NCI-H69 (cell line): Measurements from ENCODE around the gene PARP9.
A peak's percentile ranks its signal among the peaks of the same experiment; 100 is the strongest.

Experiments
- DNase-seq: peaks from one replicate; lab custom pipeline; 2025; lab: John Stamatoyannopoulos, UW

PARP9 gene

DNA sequence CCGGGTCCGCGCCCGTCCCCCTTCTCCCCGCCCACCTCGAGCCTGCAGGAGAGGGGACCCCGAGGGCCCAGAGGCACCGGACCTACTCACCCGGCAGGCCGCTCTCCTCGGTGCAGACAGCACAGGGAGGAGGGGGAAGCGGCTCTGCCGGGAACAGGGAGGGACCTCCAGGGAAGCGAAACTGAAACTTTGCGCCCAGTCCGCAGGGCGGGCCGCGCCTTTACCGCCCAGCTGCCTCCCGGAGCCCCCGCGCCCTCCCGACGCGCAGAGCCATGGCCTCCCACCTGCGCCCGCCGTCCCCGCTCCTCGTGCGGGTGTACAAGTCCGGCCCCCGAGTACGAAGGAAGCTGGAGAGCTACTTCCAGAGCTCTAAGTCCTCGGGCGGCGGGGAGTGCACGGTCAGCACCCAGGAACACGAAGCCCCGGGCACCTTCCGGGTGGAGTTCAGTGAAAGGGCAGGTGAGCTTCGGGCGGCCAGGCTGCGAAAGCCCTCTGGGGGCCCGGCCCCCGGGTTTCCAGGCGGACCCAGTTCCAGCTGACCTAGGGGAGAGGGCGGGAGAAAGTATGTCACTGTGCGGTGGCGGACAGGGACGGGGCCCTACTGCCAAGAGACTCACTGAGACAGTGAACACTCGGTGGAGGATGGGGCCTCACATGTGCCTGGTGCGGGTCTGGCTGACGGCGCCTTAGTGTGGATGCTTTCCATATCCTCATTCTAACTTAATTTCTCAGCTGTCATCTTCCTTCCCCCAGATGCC is at the start of gene PARP9, which contains the start of gene DTX3L:
Gene PARP9, minus strand, starts transcription at position 146 of the 758 bp plus-strand sequence. CDS start 4,680 bp downstream, outside the sequence.
Gene DTX3L, plus strand, starts transcription at position 184 of the 758 bp plus-strand sequence. Its CDS starts 89 bp downstream, at position 273.
- DNase-seq, result peak; percentile 68

DNA sequence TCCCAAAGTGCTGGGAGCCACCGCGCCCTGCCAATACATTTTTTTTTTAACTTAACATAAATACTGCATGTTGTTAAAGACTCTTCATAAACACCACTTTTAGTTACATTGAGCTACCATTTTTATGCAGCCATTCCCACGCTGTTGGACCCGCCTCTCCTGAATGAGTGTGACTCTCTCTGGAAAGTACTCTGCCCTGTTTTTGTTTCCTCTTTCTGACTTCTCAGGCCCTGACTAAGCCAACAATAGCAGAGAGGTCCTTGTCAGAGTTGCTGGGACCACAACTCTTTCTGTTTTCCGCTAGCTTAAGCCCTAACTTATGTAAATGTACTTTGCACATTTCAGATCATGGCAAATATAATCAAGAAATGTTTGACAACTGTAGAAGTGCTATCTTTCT is 48.6 kb upstream of the PARP9 start:
- no peak for DNase-seq

DNA sequence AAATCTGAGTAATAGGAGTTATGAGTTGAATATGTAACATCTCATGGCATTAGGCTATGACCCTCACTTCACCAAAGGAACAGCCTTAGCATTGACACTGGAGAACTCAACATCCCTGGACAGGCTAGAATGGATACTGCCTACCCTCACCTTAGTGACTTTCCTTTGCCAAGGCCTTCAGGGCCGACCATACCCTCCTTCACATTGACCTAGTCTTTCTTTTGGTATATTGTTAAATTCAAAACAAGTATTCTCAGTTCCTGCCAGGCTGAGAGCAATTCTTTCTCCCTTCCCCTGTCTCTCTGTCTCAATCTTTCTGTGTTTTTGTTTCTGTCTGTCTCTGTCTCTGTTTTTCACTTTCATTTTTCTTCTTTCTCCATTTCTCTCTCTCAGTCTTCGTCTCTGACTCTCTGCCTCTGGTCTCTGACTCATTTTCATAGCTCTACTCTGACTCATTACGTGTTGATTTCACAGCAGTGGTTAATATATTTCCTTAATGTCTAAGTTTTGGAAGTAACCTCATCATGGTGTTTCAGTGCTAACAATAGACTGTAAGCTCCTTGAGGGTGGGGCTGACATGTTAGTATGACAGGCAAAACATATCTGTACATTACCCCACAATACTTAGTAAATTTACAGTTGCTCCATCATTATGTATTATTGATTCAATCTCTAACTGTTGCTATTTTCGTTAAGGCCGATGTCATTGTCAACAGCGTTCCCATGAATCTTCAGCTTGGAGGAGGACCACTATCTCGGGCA is 45.9 kb upstream of the PARP9 start:
- DNase-seq, result no peak

DNA sequence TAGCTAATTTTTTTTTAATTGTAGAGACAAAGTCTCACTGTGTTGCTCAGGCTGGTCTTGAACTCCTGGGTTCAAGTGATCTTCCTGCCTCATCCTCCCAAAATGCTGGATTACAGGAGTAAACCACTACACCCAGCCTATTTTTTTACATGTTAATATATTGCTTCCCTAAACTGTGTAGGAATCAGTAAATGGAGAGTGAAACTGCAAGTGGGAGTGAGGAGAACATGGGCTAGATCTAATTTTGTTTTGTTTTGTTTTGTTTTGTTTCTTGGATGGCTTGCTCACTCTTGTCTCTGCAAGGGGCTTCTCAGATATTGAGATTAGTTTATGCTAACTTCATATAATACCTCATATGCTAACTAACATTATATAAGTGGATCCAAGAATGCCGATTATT is 44.8 kb upstream of the PARP9 start:
- DNase-seq, result no peak

DNA sequence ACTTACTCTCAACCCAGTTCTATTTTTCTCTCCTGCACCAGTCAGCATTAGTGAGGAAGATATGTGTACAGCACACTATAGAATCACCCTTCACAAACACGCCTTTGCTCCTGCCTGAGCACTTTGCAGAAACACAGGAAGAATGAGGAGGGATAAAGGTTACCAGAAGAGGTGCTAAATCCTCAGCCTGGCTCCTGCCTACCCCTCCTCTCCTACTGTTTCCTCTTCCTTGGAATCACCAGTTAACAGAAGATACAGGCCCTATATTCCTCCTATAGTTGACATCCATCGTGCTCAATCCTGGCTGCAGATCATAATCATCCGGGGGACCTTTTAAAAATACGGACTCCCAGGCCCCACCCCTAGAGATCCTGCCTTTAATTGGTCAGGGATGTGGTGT is 42.2 kb upstream of the PARP9 start:
- DNase-seq, result no peak

DNA sequence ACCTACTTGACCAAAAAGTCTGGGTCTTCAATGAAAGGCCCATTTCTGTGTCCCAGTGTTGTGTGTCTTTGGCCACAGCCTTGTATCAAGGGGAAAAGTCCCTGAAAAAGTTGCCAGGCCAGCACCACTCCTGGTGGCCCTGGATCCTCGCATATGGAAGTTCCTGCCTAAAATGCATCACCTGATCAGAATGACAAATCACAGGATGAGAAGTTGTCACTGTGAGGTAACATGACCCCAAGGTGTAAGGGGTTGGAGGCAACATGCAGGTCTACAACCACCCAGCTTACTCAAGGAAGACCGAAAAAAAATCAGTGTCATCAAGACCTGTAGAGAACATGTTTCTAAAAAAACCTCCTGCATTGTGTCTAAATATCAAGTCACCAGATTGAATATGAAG is 39.0 kb upstream of the PARP9 start:
- no peak for DNase-seq

DNA sequence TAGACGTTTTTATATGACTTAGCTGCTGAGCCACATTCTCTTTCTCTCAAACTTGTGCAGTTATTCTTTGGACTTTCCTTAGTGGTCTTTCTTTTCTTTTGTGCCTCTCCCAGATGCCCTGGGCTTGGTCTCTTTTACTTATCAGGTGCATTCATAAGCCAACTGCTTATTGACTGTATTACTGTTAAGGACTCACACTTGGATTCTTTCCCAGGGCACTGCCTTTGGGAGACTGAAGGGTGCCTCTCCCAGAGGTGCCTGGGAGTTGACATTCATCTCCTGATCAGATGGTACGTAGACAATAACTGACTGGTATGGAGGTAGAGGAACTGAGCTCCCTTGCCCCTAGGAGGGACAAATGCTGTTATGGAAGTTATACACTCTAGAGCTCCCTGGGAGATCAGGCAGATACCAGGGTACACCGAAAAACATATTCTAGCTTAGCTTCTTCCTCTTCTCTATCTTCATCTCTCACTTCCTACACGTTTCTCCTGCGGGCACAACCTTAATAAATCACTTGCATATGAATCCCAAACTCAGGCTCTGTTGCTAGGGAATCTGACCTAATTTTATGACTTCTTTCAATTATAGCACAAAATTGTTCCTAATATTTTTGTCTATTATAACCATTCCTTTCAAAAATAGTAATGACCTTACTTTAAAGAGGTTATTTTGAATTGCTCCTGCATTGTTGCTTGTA is 38.1 kb upstream of the PARP9 start:
- no peak for DNase-seq

DNA sequence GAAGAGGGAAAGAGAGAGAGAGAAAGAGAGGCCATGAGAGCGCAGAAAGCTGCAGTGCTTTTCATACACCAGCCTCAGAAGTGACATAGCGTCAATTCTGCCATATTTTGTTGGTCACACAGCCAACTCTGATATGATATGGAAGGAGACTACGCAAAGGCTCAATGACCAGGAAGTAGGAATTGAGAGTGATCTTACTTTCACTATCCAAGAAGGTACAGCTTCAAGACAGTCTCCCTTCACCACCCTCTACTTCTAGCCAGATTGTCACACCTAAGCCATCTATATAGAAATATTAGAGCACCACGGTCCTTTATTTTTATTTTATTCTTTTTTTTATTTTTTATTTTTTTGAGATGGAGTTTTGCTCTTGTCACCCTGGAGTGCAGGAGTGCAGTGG is 34.5 kb upstream of the PARP9 start:
- no peak for DNase-seq

DNA sequence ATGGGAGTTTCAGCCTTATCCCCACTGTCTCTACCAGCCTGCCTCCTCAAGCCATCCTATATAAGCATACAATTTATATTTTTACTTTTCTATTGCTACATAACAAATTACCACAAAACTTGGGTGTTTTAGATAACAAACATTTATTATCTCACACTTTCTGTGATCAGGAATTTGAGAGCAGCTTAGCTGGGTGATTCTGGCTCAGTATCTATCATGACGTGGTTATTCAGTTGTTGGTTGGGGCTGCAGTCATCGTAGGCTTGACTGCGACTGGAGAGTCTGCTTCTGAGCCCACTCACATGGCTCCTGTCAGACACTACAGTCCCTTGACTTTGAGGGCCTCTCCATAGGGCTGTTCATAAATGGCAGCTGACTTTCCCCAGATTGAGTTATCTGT is 34.1 kb upstream of the PARP9 start:
- DNase-seq, result no peak

DNA sequence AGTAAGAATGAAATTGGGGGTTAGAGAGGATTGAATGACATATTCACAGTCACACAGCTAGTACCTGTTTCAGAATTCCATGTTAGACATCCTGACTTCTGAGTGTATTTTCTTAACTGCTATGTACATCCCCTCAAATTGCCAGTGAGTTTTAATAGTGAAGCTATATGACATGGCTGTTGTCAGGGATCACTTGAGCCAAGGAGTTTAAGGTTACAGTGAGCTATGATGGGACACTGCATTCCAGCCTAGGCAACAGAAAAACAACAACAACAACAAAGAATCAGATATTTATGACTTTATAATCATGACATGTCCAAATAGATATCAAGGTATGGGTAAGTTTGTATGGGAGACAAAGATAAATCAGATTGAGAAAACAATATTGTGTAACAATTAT is 29.9 kb upstream of the PARP9 start:
- DNase-seq, result no peak

DNA sequence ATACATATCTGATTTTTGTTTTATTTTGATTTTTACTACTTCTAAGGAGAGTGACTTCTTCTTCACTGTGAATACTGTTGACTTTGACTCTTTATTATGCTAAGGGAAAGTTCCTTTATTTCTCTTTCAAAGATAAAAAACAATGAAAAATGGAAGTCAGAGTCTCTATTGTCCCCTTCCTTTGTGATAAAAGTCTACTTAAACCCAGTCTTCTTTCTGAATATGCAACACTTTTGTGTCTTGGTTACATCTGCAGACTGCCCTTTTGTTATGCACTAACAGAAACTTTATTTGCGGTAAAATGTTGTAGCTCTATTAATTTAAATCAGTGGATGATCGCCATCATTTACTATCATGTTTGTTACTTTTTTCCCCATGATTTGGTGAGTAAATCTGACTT is 26.5 kb upstream of the PARP9 start:
- no peak for DNase-seq

DNA sequence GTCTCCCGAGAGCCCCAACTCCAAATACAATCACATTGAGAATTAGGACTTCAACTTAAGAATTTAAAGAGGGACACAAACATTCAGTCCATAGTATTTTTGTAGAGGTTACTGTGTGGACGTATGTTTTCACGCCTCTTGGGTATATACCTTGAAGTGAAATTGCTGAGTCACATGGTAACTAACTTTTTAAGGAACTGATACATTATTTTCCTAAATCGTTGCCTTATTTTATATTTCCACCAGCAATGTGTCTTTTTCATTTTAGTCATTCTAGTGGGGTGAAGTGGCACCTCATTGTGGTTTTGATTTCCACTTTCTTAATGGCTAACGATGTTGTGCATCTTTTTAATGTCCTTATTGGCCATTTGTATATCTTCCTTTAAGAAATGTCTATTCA is 25.2 kb upstream of the PARP9 start:
- no peak for DNase-seq

DNA sequence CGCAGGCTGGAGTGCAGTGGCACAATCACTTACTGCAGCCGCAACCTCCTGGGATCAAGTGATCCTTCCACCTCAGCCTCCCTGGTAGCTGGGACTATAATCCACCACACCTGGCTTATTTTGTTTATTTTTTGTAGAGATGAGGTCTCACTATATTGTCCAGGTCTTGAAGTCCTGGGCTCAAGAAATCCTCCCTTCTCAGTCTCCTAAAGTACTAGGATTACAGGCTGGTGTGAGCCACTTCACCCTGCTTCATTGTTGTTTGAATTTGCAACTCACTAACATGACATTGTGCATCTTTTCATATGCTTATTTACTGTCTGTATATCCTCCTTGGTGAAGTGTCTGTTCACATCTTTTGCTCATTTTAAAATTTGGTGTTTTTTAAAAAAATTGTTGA is 23.5 kb upstream of the PARP9 start:
- no peak for DNase-seq

DNA sequence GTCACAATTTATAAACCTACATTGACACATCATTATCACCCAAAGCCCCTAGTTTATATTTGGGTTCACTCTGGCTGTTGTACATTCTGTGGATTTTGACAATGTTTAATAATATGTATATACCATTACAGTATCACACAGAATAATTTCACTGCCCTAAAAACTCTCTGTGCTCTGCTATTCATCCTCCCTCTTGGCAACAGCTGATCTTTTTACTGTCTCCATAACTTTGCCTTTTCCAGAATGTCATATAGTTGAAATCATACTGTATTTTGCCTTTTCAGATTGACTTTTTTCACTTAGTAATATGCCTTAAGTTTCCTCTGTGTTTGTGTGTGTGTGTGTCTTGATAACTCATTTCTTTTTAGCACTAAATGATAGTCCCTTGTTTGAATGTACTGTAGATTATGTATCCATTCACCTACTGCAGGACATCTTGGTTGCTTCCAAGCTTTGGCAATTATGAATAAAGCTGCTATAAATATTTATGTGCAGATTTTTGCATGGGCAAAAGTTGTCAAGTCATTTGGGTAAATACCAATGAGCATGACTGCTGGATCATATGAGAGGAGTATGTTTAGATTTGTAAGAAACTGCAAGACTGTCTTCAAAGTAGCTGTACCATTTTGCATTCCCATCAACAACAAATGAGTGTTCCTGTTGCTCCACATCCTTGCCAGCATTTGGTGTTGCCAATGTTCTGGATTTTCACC is 22.8 kb upstream of the PARP9 start:
- no peak for DNase-seq

DNA sequence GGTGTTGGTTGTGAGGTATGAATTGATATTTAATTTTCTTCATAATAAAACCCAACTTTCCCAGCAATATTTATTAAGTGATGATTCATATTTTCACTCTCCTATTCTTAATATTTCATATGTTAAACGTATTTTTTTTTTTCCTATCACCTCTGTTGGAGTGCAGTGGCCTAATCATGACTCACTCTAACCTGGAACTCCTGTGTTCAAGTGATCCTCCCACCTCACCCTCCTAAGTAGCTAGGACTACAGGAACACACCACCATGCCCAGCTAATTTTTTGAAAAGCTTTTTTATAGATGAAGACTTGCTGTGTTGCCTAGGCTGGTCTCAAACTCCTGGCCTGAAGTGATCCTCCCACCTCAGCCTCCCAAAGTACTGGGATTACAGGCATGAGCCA is 22.0 kb upstream of the PARP9 start:
- DNase-seq, result no peak

DNA sequence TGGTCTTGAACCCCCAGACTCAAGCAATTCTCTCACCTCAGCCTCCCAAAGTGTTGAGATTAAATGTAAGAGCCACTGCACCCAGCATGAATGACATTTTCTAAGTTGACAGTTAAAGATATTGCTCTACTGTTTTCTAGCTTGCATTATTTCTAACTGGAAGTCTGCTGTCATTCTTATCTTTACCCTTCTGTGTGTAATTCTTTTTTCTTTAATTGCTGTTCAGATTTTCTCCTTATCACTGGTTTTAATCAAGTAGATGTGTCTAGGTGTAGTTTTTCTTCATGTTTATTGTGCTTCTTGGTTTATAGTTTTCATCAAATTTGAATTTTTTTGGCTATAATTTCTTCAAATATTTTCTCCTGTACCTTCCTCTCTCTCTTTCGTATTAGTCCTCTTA is 18.3 kb upstream of the PARP9 start:
- no peak for DNase-seq

DNA sequence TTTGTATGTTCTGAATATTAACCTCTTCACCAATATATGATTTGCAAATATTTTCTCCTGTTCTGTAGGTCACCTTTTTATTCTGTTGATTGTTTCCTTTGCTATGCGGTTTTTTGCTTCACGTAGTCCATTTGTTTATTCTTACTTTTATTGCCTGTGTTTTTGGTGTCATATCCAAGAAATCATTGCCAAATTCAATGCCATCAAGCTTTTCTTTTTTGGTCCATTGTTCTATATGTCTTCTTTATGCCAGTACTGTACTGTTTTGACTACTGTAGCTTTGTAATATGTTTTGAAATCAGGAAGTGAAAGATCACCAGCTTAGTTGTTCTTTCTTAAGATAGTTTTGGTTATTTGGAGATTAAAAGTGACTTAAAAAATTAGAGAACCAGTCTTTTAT is 17.5 kb upstream of the PARP9 start:
- DNase-seq, result no peak

DNA sequence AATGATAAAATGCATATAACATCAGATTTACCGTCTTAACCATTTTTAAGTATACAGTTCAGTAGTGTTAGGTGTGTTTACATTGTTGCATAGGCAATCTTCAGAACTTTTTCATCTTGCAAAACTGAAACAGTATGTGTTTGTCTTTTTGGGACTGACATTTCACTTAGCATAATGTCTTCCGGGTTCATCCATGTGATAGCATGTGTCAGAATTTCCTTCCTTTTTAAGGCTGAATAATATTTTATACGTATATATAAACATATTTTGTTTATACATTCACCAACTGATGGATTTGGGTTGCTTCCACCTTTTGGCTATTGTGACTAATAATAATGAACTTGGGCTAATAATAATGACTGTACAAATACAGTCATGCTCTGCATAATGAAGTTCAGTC is 16.4 kb upstream of the PARP9 start:
- DNase-seq, result no peak

DNA sequence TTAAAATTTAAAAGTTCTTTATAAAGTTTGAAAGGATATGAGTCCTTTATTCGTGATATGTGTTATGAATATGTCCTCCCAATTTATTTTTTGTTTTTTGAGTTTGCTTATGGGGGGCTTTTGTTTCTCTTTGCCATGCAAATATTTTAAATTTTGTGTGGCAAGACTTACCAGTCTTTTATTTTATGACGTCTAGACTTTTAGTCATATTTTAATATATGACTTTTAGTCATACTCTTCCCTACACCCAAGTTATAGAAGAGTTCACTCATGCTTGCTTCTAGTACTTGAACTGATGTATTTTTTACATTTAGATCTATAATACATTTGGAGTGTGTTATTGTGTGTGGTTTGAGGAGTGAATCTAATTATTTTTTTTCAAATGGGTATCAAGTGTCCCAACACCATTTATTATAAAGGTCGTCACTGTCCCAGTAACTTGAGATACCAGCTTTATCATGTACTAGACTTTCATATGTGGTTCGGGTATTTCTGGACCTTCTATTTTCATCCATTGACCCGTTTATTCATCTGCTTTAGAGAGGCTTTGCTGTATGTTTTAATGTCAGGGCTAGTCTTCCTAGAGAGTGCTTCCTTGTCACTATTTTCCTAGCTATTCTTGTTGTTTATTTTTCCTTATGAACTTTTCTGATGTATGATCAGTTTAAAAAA is 14.1 kb upstream of the PARP9 start:
- no peak for DNase-seq

DNA sequence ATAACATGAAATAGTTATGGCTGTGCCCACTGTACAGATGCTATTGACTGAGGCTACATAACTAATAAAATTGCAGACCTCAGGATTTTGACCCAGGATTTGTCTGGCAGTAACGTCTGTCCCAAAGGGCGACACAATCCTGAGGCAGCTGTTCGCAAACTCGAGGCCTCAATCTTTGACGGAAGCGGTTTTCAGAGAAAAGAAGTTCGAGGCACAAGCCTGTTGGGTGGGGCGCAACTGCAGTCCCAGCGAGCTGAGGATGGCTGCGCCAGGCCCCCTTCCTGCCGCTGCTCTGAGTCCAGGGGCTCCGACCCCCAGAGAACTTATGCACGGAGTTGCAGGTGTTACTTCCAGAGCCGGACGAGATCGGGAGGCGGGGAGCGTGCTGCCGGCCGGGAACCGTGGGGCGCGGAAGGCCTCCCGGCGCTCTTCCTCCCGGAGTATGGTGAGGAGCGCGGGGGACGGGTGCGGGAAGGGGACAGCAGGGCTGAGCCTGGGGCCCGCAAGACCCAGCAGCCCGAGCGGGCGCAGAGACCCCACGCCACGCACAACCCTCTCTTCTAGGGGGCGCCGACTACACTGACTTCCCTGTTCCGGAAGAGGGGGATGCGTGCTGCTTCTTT is 13.4 kb upstream of the PARP9 start, which contains the start of gene PARP15:
Gene PARP15, plus strand, starts transcription at position 242 of the 623 bp plus-strand sequence. Its CDS starts 18 bp downstream, at position 260.
- DNase-seq, result no peak
